ENCODE data around the gene TNFRSF8. TPM values are rescaled to one million over a fixed set of nuclear protein-coding genes. Genes with fewer than 3 reads are reported as not detected.

The TNFRSF8 gene
- total RNA-seq, 3 donors from 2014 or later (not counting 1 experiment from before 2014, with no cell fraction given) = 0.34 to 1.7 (median 0.50) TPM

GRCh38 chr1:12185918-12186678 lies 123.0 kb downstream of the TNFRSF8 start:
- Histone ChIP-seq H3K27me3 (ENCODE audit: control insufficient read depth, insufficient read depth, low read length) (no peaks in the 10 kb centered on the region), H3K9me3 (ENCODE audit: control insufficient read depth, insufficient read depth, low read length) (no peaks in the 10 kb centered on the region), H3K4me3 (ENCODE audit: low read length) (no peak overlapping the region), H3K27ac (ENCODE audit: low read length) (no peak overlapping the region), H3K4me1 (ENCODE audit: control insufficient read depth, insufficient read depth, low read length) (peaks cover 81% of the 10 kb centered on the region), H3K36me3 (ENCODE audit: control insufficient read depth, insufficient read depth, low read length) (peaks cover 40% of the 10 kb centered on the region)
- Mint-ChIP-seq H3K4me1 (peaks cover 70 to 95% of the 10 kb centered on the region in 2 donors), H3K36me3 (no peaks in the 10 kb centered on the region), H3K4me3 (no peak overlapping the region), H3K27me3 (ENCODE audit: low read depth in 2 of 2) (no peaks in the 10 kb centered on the region), H3K9me3 (no peaks in the 10 kb centered on the region), H3K27ac (peak overlapping the region; percentile 99)
- intact Hi-C loops (cut with micrococcal nuclease) = no loop called here
- WGBS (ENCODE audit: insufficient coverage) = 84% methylated on average over 13 of the region's 13 CpGs
- DNase-seq (no peak), ATAC-seq (no peak)
- TF ChIP-seq CTCF (IDR thresholded peaks at IDR 0.05) = no peak

GRCh38 chr1:12186679-12186985 lies 123.5 kb downstream of the TNFRSF8 start:
- ATAC-seq = no peak
- Mint-ChIP-seq H3K27me3 (ENCODE audit: low read depth in 2 of 2) (no peaks in the 10 kb centered on the region), H3K4me3 (no peak overlapping the region), H3K9me3 (no peaks in the 10 kb centered on the region), H3K4me1 (peaks cover 68 to 95% of the 10 kb centered on the region in 2 donors), H3K27ac (peak overlapping the region; percentile 99), H3K36me3 (no peaks in the 10 kb centered on the region)
- no peak overlapping the region for H3K4me3 ChIP-seq (ENCODE audit: low read length)
- no peak overlapping the region for H3K27ac ChIP-seq (ENCODE audit: low read length)
- intact Hi-C loops (cut with micrococcal nuclease) = no loop called here
- peaks cover 40% of the 10 kb centered on the region for H3K36me3 ChIP-seq (ENCODE audit: control insufficient read depth, insufficient read depth, low read length)
- TF ChIP-seq CTCF (IDR thresholded peaks at IDR 0.05) = no peak
- peaks cover 76% of the 10 kb centered on the region for H3K4me1 ChIP-seq (ENCODE audit: control insufficient read depth, insufficient read depth, low read length)
- DNase-seq = no peak
- no peaks in the 10 kb centered on the region for H3K27me3 ChIP-seq (ENCODE audit: control insufficient read depth, insufficient read depth, low read length)
- 87% methylated on average over 4 of the region's 4 CpGs for WGBS (ENCODE audit: insufficient coverage)
- no peaks in the 10 kb centered on the region for H3K9me3 ChIP-seq (ENCODE audit: control insufficient read depth, insufficient read depth, low read length)

GRCh38 chr1:12188115-12188514 lies 125.0 kb downstream of the TNFRSF8 start:
- peak overlapping the region; percentile 99 for H3K27ac Mint-ChIP-seq
- intact Hi-C loops (cut with micrococcal nuclease) = no loop called here
- DNase-seq = no peak
- H3K36me3 Mint-ChIP-seq = no peaks in the 10 kb centered on the region
- H3K4me1 ChIP-seq (ENCODE audit: control insufficient read depth, insufficient read depth, low read length) = peaks cover 64% of the 10 kb centered on the region
- no peaks in the 10 kb centered on the region for H3K9me3 Mint-ChIP-seq
- H3K4me1 Mint-ChIP-seq = peaks cover 54 to 85% of the 10 kb centered on the region in 2 donors
- H3K27me3 Mint-ChIP-seq (ENCODE audit: low read depth in 2 of 2) = no peaks in the 10 kb centered on the region
- H3K27me3 ChIP-seq (ENCODE audit: control insufficient read depth, insufficient read depth, low read length) = no peaks in the 10 kb centered on the region
- H3K4me3 ChIP-seq (ENCODE audit: low read length) = no peak overlapping the region
- H3K27ac ChIP-seq (ENCODE audit: low read length) = no peak overlapping the region
- WGBS (ENCODE audit: insufficient coverage) = 81% methylated on average over 3 of the region's 3 CpGs
- ATAC-seq = no peak
- no peak for TF ChIP-seq CTCF (IDR thresholded peaks at IDR 0.05)
- H3K36me3 ChIP-seq (ENCODE audit: control insufficient read depth, insufficient read depth, low read length) = peaks cover 50% of the 10 kb centered on the region
- no peak overlapping the region for H3K4me3 Mint-ChIP-seq
- H3K9me3 ChIP-seq (ENCODE audit: control insufficient read depth, insufficient read depth, low read length) = no peaks in the 10 kb centered on the region
